ENCODE results near the gene NUDT8.
"Not testable (repeated sequence)": the region's sequence is repeated elsewhere in the genome, so short reads cannot be mapped to it uniquely, and the experiment has no call there.

The NUDT8 gene, protein sequence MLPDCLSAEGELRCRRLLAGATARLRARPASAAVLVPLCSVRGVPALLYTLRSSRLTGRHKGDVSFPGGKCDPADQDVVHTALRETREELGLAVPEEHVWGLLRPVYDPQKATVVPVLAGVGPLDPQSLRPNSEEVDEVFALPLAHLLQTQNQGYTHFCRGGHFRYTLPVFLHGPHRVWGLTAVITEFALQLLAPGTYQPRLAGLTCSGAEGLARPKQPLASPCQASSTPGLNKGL
- total RNA-seq: 0.27 to 2.0 (median 1.1) reads per million in 4 donors

DNA sequence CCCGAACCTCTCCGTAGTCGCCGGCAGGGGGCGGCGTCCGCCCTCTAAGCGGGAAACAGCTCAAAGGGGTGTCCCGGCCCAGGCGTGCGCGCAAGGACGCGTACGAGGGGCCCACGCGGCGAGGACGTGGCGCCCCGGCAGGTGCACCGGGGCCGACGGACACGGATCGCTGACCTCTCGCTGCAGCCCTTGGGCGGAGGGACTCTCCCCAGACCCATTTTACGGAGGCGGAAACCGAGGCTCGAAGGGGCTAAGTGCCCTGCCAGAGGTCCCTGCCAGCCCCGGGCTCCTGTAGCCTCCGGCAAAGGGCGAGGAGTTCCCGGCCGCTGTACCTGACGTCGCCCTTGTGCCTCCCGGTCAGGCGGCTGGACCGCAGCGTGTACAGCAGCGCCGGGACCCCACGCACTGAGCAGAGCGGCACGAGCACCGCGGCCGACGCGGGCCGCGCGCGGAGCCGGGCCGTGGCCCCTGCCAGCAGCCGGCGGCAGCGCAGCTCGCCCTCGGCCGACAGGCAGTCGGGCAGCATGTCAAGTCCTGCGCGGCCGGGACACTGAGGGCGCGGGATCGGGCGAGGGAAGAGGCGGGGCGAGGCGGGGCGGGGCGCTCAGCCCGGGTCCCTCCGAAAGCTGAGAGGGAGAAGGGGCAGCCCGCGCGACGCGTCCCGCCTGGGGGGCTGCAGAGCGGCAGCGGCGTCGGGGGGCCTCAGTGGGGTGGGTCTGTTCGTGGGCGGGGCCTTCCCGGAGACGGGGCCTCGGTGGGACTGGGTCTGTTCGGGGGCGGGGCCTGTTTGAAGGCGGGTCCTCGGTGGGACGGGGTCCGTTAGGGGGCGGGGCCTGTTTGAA lies at the start of gene NUDT8:
TSS of gene NUDT8 (minus strand) at position 552 of the 842 bp plus-strand sequence. CDS start at position 526, 26 bp downstream.
- DNase-seq: peak; percentile 76 to 90 (median 82)

DNA sequence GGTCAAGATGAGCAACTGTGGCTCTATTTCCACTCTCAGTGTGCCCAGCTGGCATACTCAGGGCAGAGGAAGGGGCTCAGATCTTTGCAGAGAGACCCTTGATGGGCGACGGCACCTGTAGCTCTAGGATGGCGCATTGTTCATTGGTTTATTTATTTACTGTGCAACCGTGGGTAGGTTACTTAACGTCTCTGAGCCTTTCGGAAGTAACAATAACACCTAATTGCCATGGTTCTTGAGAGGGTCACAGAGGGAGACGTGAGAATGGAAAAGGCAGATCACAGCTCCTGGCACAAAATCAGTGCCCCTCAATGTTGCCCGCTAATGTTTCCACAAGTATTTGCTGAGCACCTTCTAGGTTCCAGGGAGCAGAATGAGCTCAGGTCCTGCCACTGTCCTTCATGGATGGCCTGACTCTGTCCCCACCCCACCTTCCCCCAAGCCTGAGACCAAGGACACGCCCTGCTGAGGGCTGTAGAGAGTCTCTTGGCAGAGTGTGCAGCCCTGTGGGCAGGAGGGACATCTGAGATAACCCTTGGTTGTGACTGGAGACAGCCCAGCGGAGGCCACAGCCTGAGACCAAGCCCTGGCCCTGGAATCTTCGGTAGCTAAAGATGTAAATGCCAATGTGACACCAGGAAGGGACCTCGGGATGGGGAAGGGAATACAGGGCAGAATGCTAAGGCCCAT lies 45.5 kb upstream of the NUDT8 start:
- DNase-seq: no peak

DNA sequence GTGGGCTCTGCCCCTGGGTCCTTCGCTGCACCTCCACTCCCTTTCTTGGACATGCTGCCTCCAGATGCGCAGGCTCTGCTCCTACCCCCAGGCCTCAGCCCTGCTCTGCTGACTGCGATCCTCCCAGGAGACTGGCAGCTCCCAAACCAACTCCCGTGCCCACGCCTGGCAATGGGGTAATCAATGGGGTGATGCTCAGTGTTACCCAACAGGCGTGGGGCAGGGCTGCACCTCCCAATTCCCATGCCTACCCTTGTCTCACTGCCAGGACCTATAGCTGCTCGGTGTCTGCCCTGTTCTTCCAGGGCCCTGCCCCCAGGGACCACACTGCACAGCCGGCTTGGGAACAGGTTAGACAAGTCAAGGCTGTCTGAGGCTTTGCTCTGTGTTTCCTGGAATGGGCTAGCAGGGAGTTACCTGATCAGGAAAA lies 44.7 kb upstream of the NUDT8 start, which contains the start of gene ALDH3B2:
TSS of gene ALDH3B2 (minus strand) at position 182 of the 430 bp plus-strand sequence. CDS start 7,688 bp downstream, outside the sequence.
- no peak for DNase-seq

DNA sequence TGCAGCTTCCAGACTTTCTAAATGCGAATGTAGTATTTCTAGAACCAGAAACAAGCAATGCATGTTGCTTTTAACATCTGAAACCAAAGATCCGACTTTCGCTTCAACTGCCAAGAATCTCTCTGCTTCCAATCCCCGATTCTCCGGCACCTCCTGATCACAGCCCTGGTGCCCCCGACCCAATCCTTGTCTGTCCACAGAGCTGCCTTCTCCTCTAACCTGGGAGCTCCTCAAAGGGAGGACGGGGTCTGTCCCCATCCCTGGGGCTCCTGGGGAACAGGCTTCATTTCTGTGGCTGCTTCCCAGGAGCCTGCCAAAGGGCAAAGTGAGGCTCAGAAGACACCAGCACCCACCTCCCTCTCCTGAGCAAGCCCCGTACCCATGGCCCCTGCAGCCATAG lies 44.2 kb upstream of the NUDT8 start:
- no peak for DNase-seq

DNA sequence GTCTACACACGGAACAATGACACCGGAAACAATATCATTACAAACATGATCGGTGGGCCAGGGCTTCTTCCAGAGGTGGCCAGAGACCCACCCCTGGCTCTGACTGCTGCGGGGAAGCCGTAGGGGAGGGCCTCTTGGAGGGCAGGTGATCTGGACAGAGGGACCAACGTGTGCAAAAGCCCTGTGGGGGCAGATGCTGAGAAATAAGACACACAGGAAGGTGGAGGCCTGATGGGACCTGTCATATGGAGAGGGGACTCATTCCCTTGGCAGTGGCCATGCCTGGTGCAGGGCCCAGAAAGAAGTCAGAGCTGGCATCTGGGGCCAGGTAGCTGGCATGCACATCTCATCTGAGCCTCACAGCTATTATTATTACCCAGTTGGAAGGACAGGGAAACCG lies 43.6 kb upstream of the NUDT8 start:
- no peak for DNase-seq

DNA sequence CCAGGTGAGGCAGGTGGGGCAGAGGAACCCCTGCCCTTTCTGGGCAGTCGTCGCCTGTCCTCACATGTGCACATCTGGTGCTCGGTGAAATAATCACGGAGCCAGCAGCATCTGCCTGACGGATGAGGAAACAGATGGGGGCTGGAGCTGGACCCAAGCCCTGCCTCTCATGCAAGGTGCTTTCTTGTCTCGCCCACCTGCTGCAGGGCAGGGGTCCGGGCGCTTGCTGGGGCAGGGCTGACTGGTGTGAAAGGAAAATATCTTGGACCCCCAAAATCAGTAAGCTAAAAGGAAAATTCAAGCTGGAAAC lies 41.4 kb upstream of the NUDT8 start:
- no peak for DNase-seq

DNA sequence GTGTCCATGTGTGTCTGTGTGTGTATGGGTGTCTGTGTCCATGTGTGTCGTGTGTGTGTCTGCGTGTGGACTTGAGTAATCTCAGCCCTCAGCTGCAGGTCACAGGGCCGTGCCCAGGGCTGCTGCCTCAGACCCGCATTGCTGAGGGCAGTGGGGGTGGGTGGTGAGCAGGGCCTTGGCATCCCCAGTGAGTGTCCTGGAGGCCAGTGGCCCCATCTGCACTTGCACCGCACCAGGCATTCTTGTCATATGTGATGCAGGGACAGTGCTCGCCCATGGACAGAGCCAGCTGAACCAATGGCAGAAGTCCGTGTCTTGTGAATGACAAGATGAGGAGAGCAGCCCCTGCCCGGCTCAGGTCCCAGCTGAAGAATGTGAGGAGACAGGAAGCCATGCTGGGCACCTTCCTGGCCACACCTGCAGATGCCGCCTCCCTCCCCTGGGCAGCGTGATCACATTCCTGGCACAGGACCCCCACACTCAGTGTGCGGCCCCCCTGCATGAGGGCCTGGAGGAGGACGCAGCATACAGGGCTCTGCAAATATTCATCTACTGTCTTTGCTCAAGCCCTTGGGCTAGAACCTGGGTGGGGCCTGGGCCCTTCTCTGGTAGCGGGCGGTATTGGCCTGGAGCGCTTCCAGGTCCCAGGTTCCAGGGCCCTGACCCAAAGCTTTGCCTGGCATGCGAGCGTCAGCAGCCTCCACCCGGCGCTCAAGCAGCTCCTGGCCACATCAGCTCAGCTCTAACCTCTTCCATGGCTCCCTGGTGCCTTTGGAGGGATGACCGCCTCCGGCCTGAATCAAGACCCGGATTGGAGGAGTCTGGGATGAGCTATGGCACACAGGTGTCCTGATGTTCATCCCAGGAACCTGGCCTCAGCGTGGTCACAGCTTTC lies 40.8 kb upstream of the NUDT8 start:
- DNase-seq: no peak

DNA sequence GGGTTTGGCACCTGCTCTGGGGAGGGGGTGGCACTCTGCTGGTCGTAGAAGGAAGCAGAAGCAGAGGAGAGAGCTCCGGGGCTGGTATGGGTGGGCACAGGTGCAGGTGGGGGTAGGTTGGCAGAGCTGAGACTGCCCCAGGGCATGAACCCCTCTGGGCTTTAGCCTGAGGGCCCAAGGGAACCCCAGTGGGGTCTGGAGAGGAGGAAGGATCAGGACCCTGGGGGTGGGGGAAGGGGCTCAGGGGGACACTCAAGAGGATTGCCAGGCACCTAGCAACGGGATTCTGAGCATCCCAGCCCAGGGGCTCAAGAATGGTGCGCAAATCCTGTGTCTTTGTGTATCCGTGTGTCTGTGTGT lies 38.4 kb upstream of the NUDT8 start:
- no peak for DNase-seq

DNA sequence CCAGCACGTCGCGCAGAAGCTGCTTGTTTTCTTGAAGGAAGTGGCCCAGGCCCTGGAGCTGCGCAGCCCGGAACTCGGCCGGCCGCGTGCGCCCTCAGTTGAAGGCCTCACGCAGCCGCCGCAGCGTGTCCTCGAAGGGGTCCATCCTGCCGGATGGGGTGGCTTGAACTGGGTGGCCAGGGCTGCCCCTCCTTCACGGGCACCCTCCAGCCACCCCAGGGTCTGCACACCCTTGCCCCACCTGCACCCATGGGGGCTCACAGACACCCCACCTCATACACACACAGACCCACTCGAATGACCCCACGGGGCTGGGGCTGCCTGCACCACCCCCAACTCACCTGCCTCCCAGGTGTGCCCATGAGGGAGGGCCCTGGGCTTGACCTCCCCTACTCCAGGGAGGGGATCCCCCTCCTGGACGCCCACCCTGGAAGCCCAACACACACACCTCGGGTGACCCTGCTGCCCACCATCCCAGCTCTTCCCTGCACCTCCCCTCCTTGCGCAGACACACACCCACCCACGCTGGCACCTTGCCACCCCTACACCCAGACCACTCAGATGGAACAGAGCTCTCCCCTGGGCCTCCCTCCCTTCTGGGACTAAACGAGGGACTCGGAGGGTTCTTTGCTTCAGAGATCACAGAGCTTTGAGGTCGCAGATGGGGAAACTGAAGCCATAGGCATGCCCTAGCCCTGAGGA lies 37.9 kb upstream of the NUDT8 start:
- DNase-seq: no peak

DNA sequence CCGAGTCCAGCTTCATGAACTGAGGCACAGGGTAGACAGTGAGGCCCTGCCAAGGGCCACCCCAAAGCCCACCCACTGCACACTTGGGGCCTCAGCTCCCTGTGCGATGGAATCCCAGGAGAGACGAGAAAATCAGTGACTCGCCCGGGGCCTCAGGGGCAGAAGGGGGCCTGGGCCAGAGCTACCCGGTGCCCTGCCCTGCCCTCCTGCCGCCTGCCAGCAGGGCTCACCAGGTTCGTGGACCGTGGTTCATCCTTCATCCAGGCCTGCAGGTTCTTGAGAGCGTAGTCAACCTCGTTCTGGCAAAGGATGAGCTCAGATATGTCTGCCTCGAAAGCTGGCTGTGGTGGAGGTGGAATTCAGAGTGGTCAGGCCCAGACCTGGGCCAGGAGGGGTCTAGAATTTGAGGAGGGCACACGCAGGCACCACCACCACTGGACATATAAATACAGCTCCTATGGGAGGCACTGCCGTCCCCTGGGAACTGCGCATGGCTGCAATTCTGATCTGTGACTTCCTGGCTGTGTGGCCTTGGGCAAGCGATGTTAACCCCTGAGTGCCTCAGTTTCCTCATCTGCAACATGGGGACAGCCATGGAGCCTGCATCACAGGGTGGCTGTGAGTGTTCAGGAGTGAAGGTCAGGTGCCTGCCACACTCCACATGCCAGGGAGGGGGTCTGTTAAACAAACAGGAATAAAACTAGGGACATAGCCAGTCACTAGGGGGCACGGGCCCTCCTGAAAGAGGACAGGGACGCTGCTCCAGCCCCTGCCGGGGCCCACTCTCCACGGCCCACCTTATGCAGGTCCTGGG lies 37.1 kb upstream of the NUDT8 start:
- no peak for DNase-seq

DNA sequence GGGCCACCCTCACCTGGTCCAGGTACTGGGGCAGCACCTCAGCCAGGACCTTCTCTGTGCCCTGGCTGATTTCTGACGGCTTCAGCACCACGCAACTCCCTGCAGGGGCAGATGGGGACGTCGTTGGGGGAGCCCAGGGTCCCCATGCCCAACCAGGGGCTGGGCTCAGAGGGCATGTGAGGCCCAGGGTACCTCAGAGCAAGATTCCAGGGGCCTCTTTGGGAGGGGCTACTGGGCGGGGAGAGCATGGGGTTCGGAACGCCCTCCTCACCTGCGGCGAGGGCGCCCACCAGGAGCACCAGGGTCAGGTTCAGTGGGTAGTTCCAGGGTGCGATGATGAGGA lies 36.5 kb upstream of the NUDT8 start:
- no peak for DNase-seq

DNA sequence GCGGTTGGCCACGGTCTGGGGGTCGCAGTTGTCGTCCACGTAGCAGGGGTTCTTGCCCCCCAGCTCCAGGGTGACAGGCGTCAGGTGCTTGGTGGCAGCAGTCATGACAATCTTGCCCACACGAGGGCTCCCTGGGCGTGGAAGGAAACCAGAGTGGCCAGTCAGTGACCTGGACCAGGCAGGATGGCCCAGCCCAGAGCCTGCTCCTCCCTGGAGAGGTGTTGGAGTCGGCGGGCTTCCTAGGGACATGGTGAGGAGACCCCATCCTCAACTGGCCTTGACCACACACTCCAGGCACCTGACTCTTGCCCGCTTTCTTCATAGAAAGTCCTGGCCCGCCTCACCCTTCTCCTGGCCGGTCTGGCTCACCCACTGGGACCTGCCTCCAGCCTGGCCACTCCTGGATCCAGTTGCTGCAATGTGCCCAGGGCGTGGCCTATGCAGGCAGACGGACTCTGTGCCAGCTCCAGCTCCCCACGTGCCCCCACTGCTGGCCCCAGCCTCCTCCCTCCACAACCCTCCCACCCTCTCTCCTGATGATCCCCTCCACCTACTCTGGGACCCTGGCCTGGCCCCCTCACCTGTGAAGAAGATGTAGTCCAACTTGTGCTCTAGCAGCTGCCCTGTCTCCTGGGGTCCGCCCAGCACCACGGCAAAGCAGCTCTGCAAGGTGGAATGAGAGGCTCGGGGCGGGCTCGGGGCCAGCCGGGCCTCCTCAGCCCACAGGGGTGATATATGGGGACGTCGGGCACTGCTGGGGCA lies 36.0 kb upstream of the NUDT8 start:
- DNase-seq: no peak

DNA sequence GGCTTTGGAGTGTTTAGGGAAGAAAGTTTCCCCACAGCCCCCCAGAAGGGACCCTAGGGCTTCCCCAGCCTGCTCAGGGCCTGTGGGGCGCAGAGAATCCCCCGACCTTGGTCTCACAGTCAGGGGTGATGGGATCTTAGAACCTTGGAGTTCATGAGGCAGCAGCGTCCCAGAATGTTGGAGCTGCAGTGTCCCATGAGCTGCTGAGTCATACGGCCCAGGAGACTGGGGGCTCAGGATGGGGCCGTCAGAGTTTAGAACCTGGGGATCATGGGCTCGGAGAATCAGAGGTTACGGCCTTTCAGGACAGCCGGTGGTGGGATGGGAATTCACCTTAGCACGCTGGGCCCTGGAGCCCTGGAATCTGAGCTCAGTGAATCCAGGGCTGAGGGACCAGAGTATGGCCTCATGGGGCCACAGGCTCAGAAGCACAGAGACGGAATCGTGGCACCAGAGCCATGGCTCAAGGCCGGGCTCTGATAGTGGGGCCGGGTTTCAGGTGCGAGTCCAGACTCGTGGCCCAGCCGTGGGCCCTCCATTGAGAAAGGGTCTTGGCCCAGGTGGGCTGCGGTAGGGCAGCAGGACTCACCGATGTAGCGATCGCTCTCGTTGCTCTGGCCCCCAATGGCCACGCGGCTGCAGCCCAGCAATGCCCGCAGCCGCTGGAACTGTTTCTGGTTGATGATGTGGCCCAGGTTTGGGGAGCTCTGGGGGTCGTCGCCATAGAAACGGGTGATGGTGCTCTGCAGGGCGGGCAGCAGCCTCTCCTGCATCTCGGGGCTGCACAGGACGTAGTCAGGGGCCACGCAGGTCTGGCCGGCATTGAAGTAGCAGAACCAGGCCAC lies 35.2 kb upstream of the NUDT8 start:
- no peak for DNase-seq

DNA sequence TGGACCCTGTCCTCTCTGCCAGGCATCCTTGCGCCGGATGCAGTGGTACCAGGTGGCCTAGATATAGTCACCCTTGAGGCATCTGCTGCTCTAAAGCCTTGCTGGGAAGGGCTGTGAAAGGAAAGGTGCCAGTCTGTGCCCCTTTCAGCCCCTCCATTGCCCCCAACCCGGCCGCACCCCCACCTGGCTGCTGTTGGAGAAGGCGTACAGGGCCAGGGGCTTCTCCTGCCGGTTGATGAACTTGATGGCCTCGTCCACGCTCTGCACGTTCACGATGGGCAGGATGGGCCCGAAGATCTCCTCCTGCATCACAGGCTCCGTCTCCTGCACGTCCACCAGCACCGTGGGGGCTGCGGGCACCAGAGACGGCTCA lies 34.5 kb upstream of the NUDT8 start:
- DNase-seq: no peak

DNA sequence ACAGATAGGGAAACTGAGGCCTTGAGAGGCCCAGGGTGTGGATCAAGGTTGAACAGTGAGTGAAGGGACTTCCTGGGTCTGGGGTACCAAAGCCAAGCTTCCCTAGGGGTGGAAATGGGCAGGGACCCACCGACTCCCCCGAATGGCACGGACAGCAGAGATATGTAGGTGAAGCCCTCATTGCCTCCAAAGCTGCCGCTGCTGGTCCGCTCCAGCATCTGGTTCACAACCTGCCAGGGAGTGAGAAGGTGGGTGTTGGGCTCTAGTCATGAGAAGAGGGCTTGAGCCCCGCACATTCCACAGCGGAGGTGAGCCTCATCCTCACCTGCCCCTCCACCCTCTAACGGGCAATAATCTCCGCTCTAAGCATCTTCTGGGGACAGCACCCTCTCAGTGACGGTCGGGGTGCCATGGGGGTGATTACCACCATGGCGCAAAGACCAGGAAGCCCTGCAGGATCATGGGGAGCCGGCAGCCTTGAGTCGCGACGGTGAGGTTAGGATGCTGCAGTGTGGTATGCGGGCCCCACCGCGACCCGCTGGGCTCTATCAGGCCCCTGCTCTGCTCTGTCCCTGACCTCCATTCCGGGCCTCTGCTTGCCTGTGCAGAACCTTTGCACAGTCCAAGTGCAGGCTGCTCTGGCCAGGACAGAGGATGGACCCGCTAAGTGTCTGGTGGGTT lies 33.9 kb upstream of the NUDT8 start:
- no peak for DNase-seq

DNA sequence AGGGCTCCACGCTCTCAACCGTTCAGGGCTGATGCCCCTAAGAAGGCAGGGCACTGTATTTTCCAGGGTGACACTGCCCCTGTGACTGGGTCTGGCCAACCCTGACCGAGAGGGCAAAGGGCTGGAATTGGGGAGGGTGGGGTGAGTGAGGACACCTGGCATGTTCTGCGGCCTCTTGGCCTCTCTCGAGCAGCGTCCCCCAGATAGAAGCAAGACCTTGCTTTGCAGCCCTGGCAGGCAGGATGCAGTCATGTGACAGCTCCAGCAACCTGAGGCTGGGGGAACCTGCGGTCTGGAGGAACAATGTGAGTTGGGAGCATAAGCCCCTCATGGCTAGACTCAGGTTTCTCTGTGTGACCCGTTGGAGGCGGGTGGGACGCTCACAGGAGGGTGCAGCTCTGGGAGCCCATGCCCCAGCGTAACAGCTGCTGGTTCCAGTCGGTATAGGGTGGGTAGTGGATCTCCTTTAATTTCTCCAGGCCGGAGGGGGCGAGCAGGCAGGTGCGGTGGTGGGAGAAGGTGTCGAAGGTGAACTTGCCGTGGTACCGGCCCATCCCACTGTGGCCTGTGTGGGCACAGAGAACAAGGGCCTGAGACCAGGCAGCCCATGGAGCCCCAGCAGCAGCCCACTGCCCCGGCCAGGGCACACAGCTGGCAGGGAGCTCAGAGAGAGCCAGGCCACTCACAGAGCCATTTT lies 33.2 kb upstream of the NUDT8 start:
- DNase-seq: no peak

DNA sequence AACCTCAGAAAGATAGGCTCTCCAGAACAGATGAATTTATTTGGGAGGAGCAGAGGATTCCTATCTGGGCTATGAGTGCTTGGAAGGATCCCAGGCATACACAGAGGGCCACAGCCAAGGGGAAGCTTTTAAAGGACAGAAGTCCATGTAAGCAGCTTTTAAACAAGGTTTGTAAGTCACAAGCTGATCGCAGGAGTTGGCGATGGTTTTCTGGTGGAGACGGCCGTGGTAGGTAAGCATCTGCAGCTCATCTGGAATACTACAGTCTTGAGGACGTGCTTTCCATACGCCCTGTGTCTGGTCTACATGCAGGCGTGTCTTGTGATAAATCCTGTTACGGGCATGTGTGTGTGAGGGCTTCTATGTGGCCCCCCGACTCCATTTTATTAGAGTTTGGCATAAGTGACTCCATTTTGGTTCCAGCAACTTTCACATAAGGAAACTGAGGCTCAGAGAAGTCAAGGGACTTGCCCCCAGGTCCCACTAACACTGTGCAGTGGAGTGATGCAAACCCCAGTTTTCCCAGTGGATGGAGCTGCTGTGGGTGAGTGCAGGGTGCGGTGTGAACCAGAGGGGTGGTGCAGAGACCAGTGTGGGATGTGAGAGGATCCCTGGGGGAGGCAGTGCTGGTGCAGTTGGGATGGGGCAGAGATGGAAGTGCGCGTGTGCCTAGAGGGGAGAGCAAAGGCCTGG lies 32.6 kb upstream of the NUDT8 start:
- DNase-seq: no peak

DNA sequence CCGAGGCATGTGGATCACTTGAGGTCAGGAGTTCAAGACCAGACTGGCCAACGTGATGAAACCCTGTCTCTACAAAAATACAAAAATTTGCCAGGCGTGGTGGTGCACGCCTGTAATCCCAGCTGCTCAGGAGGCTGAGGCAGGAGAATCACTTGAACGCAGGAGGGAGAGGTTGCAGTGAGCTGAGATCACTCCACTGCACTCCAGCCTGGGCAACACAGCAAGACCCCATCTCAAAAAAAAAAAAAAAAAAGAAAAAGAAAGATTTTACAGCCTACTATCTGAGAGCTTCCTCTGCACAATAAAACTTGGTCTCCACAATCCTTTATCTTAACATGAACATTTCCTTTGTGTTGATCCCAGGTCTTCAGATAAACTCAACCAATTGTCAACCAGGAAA lies 31.0 kb upstream of the NUDT8 start:
- not testable (repeated sequence) for DNase-seq
